ENCODE measurements around the gene EFNA5. TPM values are rescaled to one million over a fixed set of nuclear protein-coding genes. Genes with fewer than 3 reads are reported as not detected.

EFNA5 gene
- total and polyA plus RNA-seq, 8 donors, result 0.29 to 187 (median 3.1) TPM

- H3K9me3 ChIP-seq, result no peaks in the 10 kb centered on the region
- H3K27me3 ChIP-seq, result no peaks in the 10 kb centered on the region
- no peak overlapping the region for H3K4me3 ChIP-seq
- intact Hi-C loops (cut with DNase I; ENCODE audit: low total_unique reads), result no loop called here
- no peak for DNase-seq
- H3K27ac ChIP-seq, result no peak overlapping the region
- WGBS, 5 donors, result 77 to 94% (median 92%) methylated on average over 3 of the region's 3 CpGs
- H3K4me1 ChIP-seq, result peaks cover 0 to 14% (median 7%) of the 10 kb centered on the region in 4 donors
- TF ChIP-seq EP300 (IDR thresholded peaks at IDR 0.05) (no peak), POLR2A (IDR thresholded peaks at IDR 0.05) (no peak), CTCF (IDR thresholded peaks at IDR 0.05) (no peak), POLR2AphosphoS5 (IDR thresholded peaks at IDR 0.05) (no peak)
- no peaks in the 10 kb centered on the region for H3K36me3 ChIP-seq
Observed at GRCh38 chr5:107516452-107517184, 154.1 kb downstream of the EFNA5 start.

- Histone ChIP-seq H3K4me1 (peaks cover 0 to 14% (median 6%) of the 10 kb centered on the region in 4 donors), H3K9me3 (no peaks in the 10 kb centered on the region), H3K27me3 (no peaks in the 10 kb centered on the region), H3K27ac (no peak overlapping the region), H3K4me3 (no peak overlapping the region), H3K36me3 (no peaks in the 10 kb centered on the region)
- 94 to 96% (median 95%) methylated on average over 7 of the region's 7 CpGs for WGBS, 5 donors
- intact Hi-C loops (cut with DNase I; ENCODE audit: low total_unique reads), result no loop called here
- DNase-seq, result no peak
- TF ChIP-seq EP300 (IDR thresholded peaks at IDR 0.05) (no peak), POLR2A (IDR thresholded peaks at IDR 0.05) (no peak), POLR2AphosphoS5 (IDR thresholded peaks at IDR 0.05) (no peak), CTCF (IDR thresholded peaks at IDR 0.05) (no peak)
Observed at GRCh38 chr5:107515521-107516080, 155.1 kb downstream of the EFNA5 start.

GRCh38 chr5:107514305-107514704, 156.4 kb downstream of the EFNA5 start:
- WGBS, 5 donors, result 65 to 84% (median 74%) methylated on average over 2 of the region's 2 CpGs

More at GRCh38 chr5:107514305-107514704, 156.4 kb downstream of the EFNA5 start:
- Histone ChIP-seq H3K27ac (no peak overlapping the region), H3K9me3 (no peaks in the 10 kb centered on the region), H3K4me3 (no peak overlapping the region), H3K36me3 (no peaks in the 10 kb centered on the region), H3K27me3 (no peaks in the 10 kb centered on the region), H3K4me1 (peaks cover 0 to 2% (median 0%) of the 10 kb centered on the region in 4 donors)
- intact Hi-C loops (cut with DNase I; ENCODE audit: low total_unique reads), result no loop called here
- no peak for DNase-seq
- TF ChIP-seq EP300 (IDR thresholded peaks at IDR 0.05) (no peak), CTCF (IDR thresholded peaks at IDR 0.05) (no peak), POLR2AphosphoS5 (IDR thresholded peaks at IDR 0.05) (no peak), POLR2A (IDR thresholded peaks at IDR 0.05) (no peak)
